ENCODE measurements around the gene ENPP7.

- TF ChIP-seq POLR2A (IDR thresholded peaks at IDR 0.05; ENCODE audit: low read depth, low read length) (no peak), POLR2AphosphoS5 (IDR thresholded peaks at IDR 0.05; ENCODE audit: low read depth, low read length) (no peak)
Observed at GRCh38 chr17:79706931-79707850, 23.6 kb upstream of the ENPP7 start.
